ENCODE data around the gene DLEC1.

DNA sequence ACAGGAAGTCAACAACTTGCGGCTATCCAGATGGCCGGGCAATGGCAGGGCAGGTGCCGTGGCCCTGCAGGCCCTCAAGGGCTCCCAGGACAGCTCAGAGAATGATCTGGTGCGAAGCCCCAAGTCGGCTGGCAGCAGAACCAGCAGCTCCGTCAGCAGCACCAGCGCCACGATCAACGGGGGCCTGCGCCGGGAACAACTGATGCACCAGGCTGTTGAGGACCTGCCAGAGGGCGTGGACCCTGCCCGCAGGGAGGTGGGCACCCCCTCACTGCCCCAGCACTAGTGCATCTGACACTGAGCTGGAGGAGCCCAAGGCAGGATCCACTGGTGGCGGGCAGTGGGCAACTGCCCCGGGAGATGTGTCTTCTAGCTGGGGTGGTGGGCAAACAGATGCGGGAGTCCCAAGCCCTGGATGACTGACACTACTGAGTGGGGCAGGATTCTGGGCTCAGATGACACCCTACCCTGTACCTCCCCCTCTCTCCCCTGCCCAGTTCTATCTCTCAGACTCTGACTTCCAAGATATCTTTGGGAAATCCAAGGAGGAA lies 32.5 kb upstream of the DLEC1 start:
- no peak for TF ChIP-seq YY1 (IDR thresholded peaks at IDR 0.05; ENCODE audit: insufficient read depth, insufficient read length)
- no peak for TF ChIP-seq ZNF274 (IDR thresholded peaks at IDR 0.05; ENCODE audit: low read depth, low read length)

All from NT2/D1 (cell line).